ENCODE data around the gene SLC17A9.

GRCh38 chr20:62950741-62951140 is 1.8 kb upstream of the SLC17A9 start:
- TF ChIP-seq CTCF (conservative IDR thresholded peaks at IDR 0.05; ENCODE audit: low read depth, low read length) (no peak), EZH2 (IDR thresholded peaks at IDR 0.05; ENCODE audit: low read length, unreplicated experiment) (no peak)
